DOHH2 (cell line): Measurements from ENCODE around the gene SENP5.

Source experiments
- H3F3A ChIP-seq: fragments of 200-600 bp; sonication (generic), shearing (Covaris generic); 2 replicates; pipeline ENCODE4 v1.6.0; 2016; ENCODE audit warnings: antibody characterized with exemption, mild to moderate bottlenecking; ENCODE audit not compliant: control insufficient read depth, insufficient read depth
- H3K27ac ChIP-seq: fragments of 200-600 bp; sonication (generic); 2 replicates; pipeline ENCODE4 v1.5.1; 2014; ENCODE audit warnings: low read depth, mild to moderate bottlenecking, low read length, moderate library complexity
- H3K27me3 ChIP-seq: fragments of 200-600 bp; sonication (generic); 2 replicates; pipeline ENCODE4 v1.6.1; 2014; ENCODE audit warnings: mild to moderate bottlenecking, low read length, mixed read lengths; ENCODE audit not compliant: control insufficient read depth
- H3K36me3 ChIP-seq: fragments of 200-600 bp; sonication (generic); 2 replicates; pipeline ENCODE4 v1.6.1; 2014; ENCODE audit warnings: mild to moderate bottlenecking, low read length, moderate library complexity, mixed read lengths; ENCODE audit not compliant: control insufficient read depth
- H3K4me1 ChIP-seq: fragments of 200-600 bp; sonication (generic); 2 replicates; pipeline ENCODE4 v1.6.1; 2014; ENCODE audit warnings: mild to moderate bottlenecking, low read length, mixed read lengths; ENCODE audit not compliant: control insufficient read depth
- H3K4me2 ChIP-seq: fragments of 200-600 bp; sonication (generic); 2 replicates; pipeline ENCODE4 v1.6.0; 2014; ENCODE audit warnings: mild to moderate bottlenecking, low read length, moderate library complexity
- H3K4me3 ChIP-seq: fragments of 200-600 bp; sonication (generic); 2 replicates; pipeline ENCODE4 v1.5.1; 2014; ENCODE audit warnings: mild to moderate bottlenecking, low read length, mixed read lengths
- H3K79me2 ChIP-seq: fragments of 200-600 bp; sonication (generic); 2 replicates; pipeline ENCODE4 v1.6.1; 2014; ENCODE audit warnings: mild to moderate bottlenecking, low read length, mixed read lengths; ENCODE audit not compliant: control insufficient read depth
- H3K9me2 ChIP-seq: fragments of 200-600 bp; sonication (generic); replicated peaks from 2 replicates; pipeline ENCODE4 v1.6.1; 2014; ENCODE audit warnings: mild to moderate bottlenecking, low read length, mixed read lengths; ENCODE audit not compliant: control insufficient read depth
- H3K9me3 ChIP-seq: fragments of 200-600 bp; sonication (generic); 2 replicates; pipeline ENCODE4 v1.6.1; 2014; ENCODE audit warnings: antibody characterized with exemption, low read length, mixed read lengths; ENCODE audit not compliant: control insufficient read depth, insufficient read depth
- H4K20me1 ChIP-seq: fragments of 200-600 bp; sonication (generic); 2 replicates; pipeline ENCODE4 v1.6.0; 2014; ENCODE audit warnings: low read depth, mild to moderate bottlenecking, antibody characterized with exemption, low read length, moderate library complexity; ENCODE audit not compliant: control insufficient read depth, insufficient read depth
- EZH2phosphoT487 ChIP-seq: fragments of 200-600 bp; sonication (generic); IDR thresholded peaks from 2 replicates; pipeline ENCODE4 v1.6.1; 2017; ENCODE audit warnings: borderline replicate concordance, mild to moderate bottlenecking, antibody characterized with exemption, low read length, moderate library complexity, mixed read lengths
- TF ChIP-seq, protein P1 (sequence below): fragments of 200-600 bp; sonication (generic); IDR thresholded peaks from one replicate; pipeline ENCODE4 v1.5.1; 2014; ENCODE audit warnings: antibody characterized with exemption, mild to moderate bottlenecking, low read depth, low read length; ENCODE audit not compliant: poor library complexity, severe bottlenecking

Gene SENP5

DNA sequence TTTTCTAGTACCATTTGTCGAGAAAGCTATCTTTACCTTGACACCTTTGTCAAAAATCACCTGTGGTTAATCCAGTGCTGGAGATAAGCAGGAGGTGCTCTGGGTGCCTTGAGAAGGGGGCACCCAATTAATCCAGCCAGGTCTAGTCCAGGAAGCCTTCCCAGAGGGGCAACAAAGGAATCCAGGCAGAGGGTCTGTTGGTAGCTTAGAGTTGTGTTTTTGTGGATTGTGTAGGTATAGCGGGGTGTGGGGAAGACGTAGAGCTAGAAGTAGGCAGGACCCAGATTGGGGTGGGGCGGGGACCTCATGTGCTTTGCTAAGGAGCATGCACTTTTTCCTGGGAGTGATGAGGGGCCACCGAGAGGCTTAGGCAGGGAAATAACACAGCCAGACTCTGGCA is 106.9 kb downstream of the SENP5 start:
- H3K4me1 ChIP-seq, result peaks cover 4% of the 10 kb centered on the region
- H3K9me3 ChIP-seq, result no peaks in the 10 kb centered on the region
- H3K27ac ChIP-seq, result no peak overlapping the region
- no peaks in the 10 kb centered on the region for H3K36me3 ChIP-seq
- no peaks in the 10 kb centered on the region for H3K79me2 ChIP-seq
- H3K4me2 ChIP-seq, result no peak overlapping the region
- H3F3A ChIP-seq, result no peaks in the 10 kb centered on the region
- no peaks in the 10 kb centered on the region for H4K20me1 ChIP-seq
- peaks cover 14% of the 10 kb centered on the region for H3K27me3 ChIP-seq
- TF ChIP-seq, protein P1, sequence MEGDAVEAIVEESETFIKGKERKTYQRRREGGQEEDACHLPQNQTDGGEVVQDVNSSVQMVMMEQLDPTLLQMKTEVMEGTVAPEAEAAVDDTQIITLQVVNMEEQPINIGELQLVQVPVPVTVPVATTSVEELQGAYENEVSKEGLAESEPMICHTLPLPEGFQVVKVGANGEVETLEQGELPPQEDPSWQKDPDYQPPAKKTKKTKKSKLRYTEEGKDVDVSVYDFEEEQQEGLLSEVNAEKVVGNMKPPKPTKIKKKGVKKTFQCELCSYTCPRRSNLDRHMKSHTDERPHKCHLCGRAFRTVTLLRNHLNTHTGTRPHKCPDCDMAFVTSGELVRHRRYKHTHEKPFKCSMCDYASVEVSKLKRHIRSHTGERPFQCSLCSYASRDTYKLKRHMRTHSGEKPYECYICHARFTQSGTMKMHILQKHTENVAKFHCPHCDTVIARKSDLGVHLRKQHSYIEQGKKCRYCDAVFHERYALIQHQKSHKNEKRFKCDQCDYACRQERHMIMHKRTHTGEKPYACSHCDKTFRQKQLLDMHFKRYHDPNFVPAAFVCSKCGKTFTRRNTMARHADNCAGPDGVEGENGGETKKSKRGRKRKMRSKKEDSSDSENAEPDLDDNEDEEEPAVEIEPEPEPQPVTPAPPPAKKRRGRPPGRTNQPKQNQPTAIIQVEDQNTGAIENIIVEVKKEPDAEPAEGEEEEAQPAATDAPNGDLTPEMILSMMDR, result no peak
- TF ChIP-seq EZH2phosphoT487, result no peak
- no peaks in the 10 kb centered on the region for H3K9me2 ChIP-seq
- H3K4me3 ChIP-seq, result no peak overlapping the region

DNA sequence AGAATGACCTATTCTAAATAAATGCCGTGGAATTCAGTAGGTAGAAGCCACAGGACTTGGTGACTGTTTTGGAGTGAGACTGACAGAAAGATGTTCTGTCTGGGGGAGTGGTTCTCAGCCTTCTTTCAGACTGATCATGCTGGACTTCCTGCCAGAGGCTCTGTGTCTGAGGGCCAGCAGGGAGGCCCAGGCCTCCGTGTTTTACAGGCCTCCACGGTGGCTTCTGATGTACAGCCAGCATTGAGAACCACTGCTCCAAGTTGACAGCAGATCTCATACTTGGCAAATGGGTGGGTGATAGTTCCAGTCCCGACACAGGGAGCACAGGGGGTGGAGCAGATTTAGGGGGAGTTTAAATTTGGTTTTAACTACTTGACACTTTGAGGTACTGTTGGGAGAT is 107.6 kb downstream of the SENP5 start:
- H3K4me1 ChIP-seq, result no peaks in the 10 kb centered on the region
- H3F3A ChIP-seq, result no peaks in the 10 kb centered on the region
- peaks cover 10% of the 10 kb centered on the region for H3K27me3 ChIP-seq
- no peaks in the 10 kb centered on the region for H3K36me3 ChIP-seq
- H3K27ac ChIP-seq, result no peak overlapping the region
- no peaks in the 10 kb centered on the region for H3K79me2 ChIP-seq
- H4K20me1 ChIP-seq, result no peaks in the 10 kb centered on the region
- TF ChIP-seq, protein P1, result no peak
- TF ChIP-seq EZH2phosphoT487, result no peak
- no peak overlapping the region for H3K4me2 ChIP-seq
- H3K9me3 ChIP-seq, result no peaks in the 10 kb centered on the region
- H3K4me3 ChIP-seq, result no peak overlapping the region
- no peaks in the 10 kb centered on the region for H3K9me2 ChIP-seq

DNA sequence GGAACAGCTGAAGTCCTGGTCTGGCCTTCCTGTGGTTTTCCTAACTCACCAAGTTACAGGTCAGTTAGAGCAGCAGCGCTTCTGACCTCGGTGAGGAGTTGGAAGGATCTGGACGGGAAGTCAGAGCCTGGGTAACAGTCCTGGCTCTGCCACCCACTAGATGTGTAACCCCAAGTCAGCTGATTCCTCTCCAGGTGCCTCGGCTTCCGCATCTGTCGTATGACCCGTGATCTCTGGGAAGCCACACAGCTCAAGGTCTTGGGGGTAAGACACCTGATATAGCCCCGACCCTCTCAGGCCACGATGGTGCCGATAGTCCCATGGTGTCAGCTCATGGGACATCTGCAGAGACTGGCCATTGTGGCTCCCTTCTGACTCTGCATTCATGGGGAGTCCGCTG is 109.2 kb downstream of the SENP5 start:
- Histone ChIP-seq H3K36me3 (no peaks in the 10 kb centered on the region), H3K4me1 (no peaks in the 10 kb centered on the region), H3K4me3 (no peak overlapping the region), H3K27ac (no peak overlapping the region), H3K4me2 (no peak overlapping the region), H3K9me2 (no peaks in the 10 kb centered on the region), H3F3A (no peaks in the 10 kb centered on the region), H3K27me3 (no peaks in the 10 kb centered on the region), H4K20me1 (no peaks in the 10 kb centered on the region), H3K9me3 (no peaks in the 10 kb centered on the region), H3K79me2 (no peaks in the 10 kb centered on the region)
- TF ChIP-seq, protein P1, result no peak
- TF ChIP-seq EZH2phosphoT487, result no peak

DNA sequence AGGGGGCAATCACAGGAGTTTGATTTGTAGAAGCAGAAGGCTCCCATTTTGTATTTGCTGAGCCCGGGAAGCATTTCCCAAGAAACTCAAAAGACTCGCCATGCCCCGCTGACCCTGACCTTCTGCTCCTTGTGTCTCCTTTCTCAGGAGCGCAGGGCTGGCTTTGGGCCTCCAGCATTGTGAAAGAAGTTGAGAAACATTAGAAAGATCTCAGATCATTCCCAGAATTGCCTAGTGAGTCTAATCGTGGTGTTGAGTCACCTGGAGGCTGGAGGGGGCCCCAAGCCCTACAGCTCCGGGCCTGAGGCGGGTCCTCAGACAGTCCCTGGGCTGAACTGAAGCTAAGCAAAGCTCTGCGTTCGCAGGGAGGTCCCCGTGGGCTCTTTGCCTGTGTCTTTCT is 111.8 kb downstream of the SENP5 start:
- Histone ChIP-seq H3K4me1 (no peaks in the 10 kb centered on the region), H3K4me2 (no peak overlapping the region), H3K27me3 (no peaks in the 10 kb centered on the region), H3K9me2 (no peaks in the 10 kb centered on the region), H3K9me3 (0 out of 2 replicates have a peak, but pooled peaks cover 3% of the 10 kb centered on the region), H3K79me2 (no peaks in the 10 kb centered on the region), H4K20me1 (no peaks in the 10 kb centered on the region), H3K27ac (no peak overlapping the region), H3K36me3 (no peaks in the 10 kb centered on the region), H3F3A (no peaks in the 10 kb centered on the region), H3K4me3 (no peak overlapping the region)
- TF ChIP-seq, protein P1, result no peak
- TF ChIP-seq EZH2phosphoT487, result no peak
